ENCODE data around the gene MRPL51. TPM values are rescaled to one million over a fixed set of nuclear protein-coding genes. Genes with fewer than 3 reads are reported as not detected.

The MRPL51 gene
- total and polyA plus RNA-seq, 2 of the 8 experiments (the other 6 are each of a cell fraction or from before 2014, with no cell fraction given) = 119 to 331 TPM

GRCh38 chr12:6493497-6494257 lies 615 bp upstream of the MRPL51 start, which contains the start of gene NCAPD2 (continued):
- TF ChIP-seq EZH2 (IDR thresholded peaks at IDR 0.05; ENCODE audit: low read depth, low read length, severe bottlenecking) = no peak
- no peak for TF ChIP-seq NANOG (IDR thresholded peaks at IDR 0.05; ENCODE audit: insufficient read depth, low read depth, low read length, poor library complexity, severe bottlenecking)
- TF ChIP-seq CHD1 (IDR thresholded peaks at IDR 0.05; ENCODE audit: low read depth, low read length) = no peak
- peak; percentile 72 to 76 for TF ChIP-seq POLR2A (IDR thresholded peaks at IDR 0.05; ENCODE audit: control extremely low read depth in 1 of 2, low read depth in 2 of 2, low read length in 2 of 2)
- no peak for TF ChIP-seq BRCA1 (IDR thresholded peaks at IDR 0.05; ENCODE audit: low read depth, low read length)
- TF ChIP-seq SIN3A (conservative IDR thresholded peaks at IDR 0.05 in 1 of 2, IDR thresholded peaks at IDR 0.05 in 1 of 2; ENCODE audit: low read depth in 1 of 2, low read length in 2 of 2) = peak; percentile 87; a peak in 2 of 4 replicates
- no peak for TF ChIP-seq TCF12 (IDR thresholded peaks at IDR 0.05; ENCODE audit: low read depth, low read length)
- TF ChIP-seq ATF2 (IDR thresholded peaks at IDR 0.05; ENCODE audit: low read length) = 0 out of 2 replicates have a peak, but pooled peaks have one; percentile 28
- no peak for TF ChIP-seq FOSL1 (IDR thresholded peaks at IDR 0.05; ENCODE audit: insufficient read depth, low read depth, low read length)
- TF ChIP-seq GABPA (IDR thresholded peaks at IDR 0.05; ENCODE audit: borderline replicate concordance, insufficient read depth, low read length) = no peak
- TF ChIP-seq EGR1 (IDR thresholded peaks at IDR 0.05; ENCODE audit: borderline replicate concordance, low read depth, low read length) = peak; percentile 62; the same call in 1 of the 2 replicates
- peak; percentile 24; the same call in 1 of the 2 replicates for TF ChIP-seq CHD2 (IDR thresholded peaks at IDR 0.05; ENCODE audit: low read length)
- no peak for TF ChIP-seq CBX5 (IDR thresholded peaks at IDR 0.05; ENCODE audit: low read depth, low read length)
- TF ChIP-seq RXRA (IDR thresholded peaks at IDR 0.05; ENCODE audit: insufficient read depth, low read depth, low read length) = no peak
- TF ChIP-seq CTCF (IDR thresholded peaks at IDR 0.05; ENCODE audit: control extremely low read depth in 1 of 3, insufficient read depth in 1 of 3, low read depth in 1 of 3, low read length in 3 of 3) = peak in 2 of 3 experiments; percentile 12 to 19; a peak in 2 of 4 replicates
- TF ChIP-seq SIX5 (IDR thresholded peaks at IDR 0.05; ENCODE audit: low read depth, low read length) = no peak
- no peak for TF ChIP-seq JUND (IDR thresholded peaks at IDR 0.05; ENCODE audit: low read length)
- peak; percentile 88 for TF ChIP-seq ASH2L (IDR thresholded peaks at IDR 0.05; ENCODE audit: low read length)
- peak; percentile 48 for TF ChIP-seq KDM4A (IDR thresholded peaks at IDR 0.05; ENCODE audit: low read depth, low read length, severe bottlenecking)
- 0 out of 2 replicates have a peak, but pooled peaks have one; percentile 58 for TF ChIP-seq RBBP5 (IDR thresholded peaks at IDR 0.05; ENCODE audit: borderline replicate concordance, low read depth, low read length)

Data from H1 (cell line).